ENCODE results near the gene GKN2.

DNA sequence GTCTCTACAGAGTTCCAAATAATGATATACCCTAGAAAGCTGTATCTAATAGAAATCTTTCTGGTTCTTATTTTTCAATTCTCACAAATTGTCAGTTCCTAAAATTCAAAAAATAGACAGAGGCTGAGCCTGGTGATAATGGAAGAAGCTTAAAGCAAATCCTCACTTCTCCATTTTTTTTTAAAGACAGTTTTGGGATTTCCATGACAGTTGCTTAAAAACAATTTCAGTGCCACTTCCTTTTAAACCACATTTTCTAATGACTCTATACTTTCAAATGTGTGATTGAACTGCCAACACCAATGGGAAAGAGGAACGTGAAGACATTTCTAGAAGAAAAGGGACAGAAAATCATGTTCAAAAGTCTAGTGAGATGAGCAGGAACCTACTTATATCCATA is 4.0 kb downstream of the GKN2 start:
- TF ChIP-seq TAF1 (IDR thresholded peaks at IDR 0.05; ENCODE audit: borderline replicate concordance, low read depth, low read length) (no peak), POLR2A (IDR thresholded peaks at IDR 0.05; ENCODE audit: low read depth, low read length) (no peak)
